GM18873 (cell line): Measurements from ENCODE around the gene ACTL8.
"Not testable (repeated sequence)": the region's sequence is repeated elsewhere in the genome, so short reads cannot be mapped to it uniquely, and the experiment has no call there.

ENCODE experiments used
- ATAC-seq: cut with Tn5 transposase; IDR thresholded peaks from one replicate; pipeline ENCODE4 v1.9.1; 2021; ENCODE audit warnings: mild to moderate bottlenecking, moderate library complexity, moderate number of reproducible peaks; ENCODE audit not compliant: unreplicated experiment, low FRiP score

The ACTL8 gene

GRCh38 chr1:17734609-17735008, 20.5 kb upstream of the ACTL8 start:
- ATAC-seq = no peak

- ATAC-seq = no peak
Measured at GRCh38 chr1:17735348-17735747, 19.8 kb upstream of the ACTL8 start.

- no peak for ATAC-seq
Measured at GRCh38 chr1:17735793-17736192, 19.3 kb upstream of the ACTL8 start.

GRCh38 chr1:17736625-17737024, 18.5 kb upstream of the ACTL8 start:
- ATAC-seq = no peak

GRCh38 chr1:17739050-17739449, 16.1 kb upstream of the ACTL8 start:
- ATAC-seq = no peak

GRCh38 chr1:17741052-17741451, 14.1 kb upstream of the ACTL8 start:
- ATAC-seq = no peak

- ATAC-seq = no peak
Measured at GRCh38 chr1:17742583-17742982, 12.6 kb upstream of the ACTL8 start.

- no peak for ATAC-seq
Measured at GRCh38 chr1:17743008-17743647, 12.0 kb upstream of the ACTL8 start.

- no peak for ATAC-seq
Measured at GRCh38 chr1:17743925-17744324, 11.2 kb upstream of the ACTL8 start.

GRCh38 chr1:17744666-17745478, 10.3 kb upstream of the ACTL8 start:
- ATAC-seq = no peak

GRCh38 chr1:17745479-17745955, 9.6 kb upstream of the ACTL8 start:
- no peak for ATAC-seq

- ATAC-seq = not testable (repeated sequence)
Measured at GRCh38 chr1:17746281-17746680, 8.9 kb upstream of the ACTL8 start.

GRCh38 chr1:17746920-17747319, 8.2 kb upstream of the ACTL8 start:
- no peak for ATAC-seq

- no peak for ATAC-seq
Measured at GRCh38 chr1:17750333-17750732, 4.8 kb upstream of the ACTL8 start.

- ATAC-seq = no peak
Measured at GRCh38 chr1:17752356-17752755, 2.8 kb upstream of the ACTL8 start.

- ATAC-seq = no peak
Measured at GRCh38 chr1:17757426-17757825, 2.3 kb downstream of the ACTL8 start.

GRCh38 chr1:17759114-17759513, 4.0 kb downstream of the ACTL8 start:
- no peak for ATAC-seq

GRCh38 chr1:17762313-17762712, 7.2 kb downstream of the ACTL8 start:
- ATAC-seq = no peak

GRCh38 chr1:17763417-17763816, 8.3 kb downstream of the ACTL8 start:
- ATAC-seq = no peak

- ATAC-seq = no peak
Measured at GRCh38 chr1:17763995-17764394, 8.9 kb downstream of the ACTL8 start.

- ATAC-seq = no peak
Measured at GRCh38 chr1:17764591-17764990, 9.5 kb downstream of the ACTL8 start.
